ENCODE measurements around the gene KDM4C. TPM values are rescaled to one million over a fixed set of nuclear protein-coding genes. Genes with fewer than 3 reads are reported as not detected.

The KDM4C gene
- total and polyA plus RNA-seq, 11 donors, result 4.4 to 19.9 (median 13.3) TPM

DNA sequence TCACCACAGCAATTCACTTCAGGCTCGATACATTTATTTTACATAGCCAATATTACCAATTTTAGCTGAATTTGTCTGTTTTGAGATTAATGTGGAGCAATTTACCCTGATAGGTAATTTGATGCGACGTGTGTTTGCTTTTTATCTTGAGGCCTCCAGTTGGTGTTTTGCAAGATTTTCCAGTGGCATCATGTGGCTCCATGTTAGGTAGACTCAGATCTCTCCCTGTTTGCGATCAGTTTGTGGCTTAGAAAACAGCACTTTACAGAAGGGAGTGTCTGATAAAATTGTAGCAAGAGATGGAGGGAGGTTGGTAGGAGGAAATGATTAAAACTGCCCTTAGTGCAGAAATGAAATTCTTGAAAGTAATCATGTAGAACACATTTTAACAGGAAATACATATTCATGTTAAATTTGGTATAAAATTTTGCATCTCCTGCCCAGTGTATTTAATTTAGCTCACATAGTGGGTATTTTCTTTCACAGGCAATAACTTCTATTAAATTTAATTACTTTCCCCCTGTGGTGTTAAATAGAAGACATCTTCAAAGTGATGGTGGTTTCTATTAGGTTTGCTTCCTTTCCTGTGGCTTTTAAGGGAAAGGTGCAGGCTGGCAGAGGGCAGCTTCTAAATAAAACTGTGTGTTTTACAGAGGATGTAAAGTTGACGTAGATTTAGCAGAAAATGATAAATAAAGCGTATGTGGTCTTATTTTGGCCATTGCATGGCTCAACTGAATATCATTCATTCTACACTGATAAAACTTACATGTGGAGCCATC, 135.8 kb downstream of the KDM4C start:
- intact Hi-C loops (cut with DNase I), result no loop called here
- TF ChIP-seq POLR2A (IDR thresholded peaks at IDR 0.05) (no peak), CTCF (IDR thresholded peaks at IDR 0.05) (no peak)
- Histone ChIP-seq H3K4me1 (peaks cover 0 to 6% (median 0%) of the 10 kb centered on the region in 12 donors), H3K9me3 (no peaks in the 10 kb centered on the region), H3K27ac (no peak overlapping the region), H3K27me3 (no peaks in the 10 kb centered on the region), H3K4me3 (no peak overlapping the region), H3K36me3 (peaks cover 0 to 23% (median 12%) of the 10 kb centered on the region in 9 donors)
- 86 to 97% (median 97%) methylated on average over 6 of the region's 6 CpGs for WGBS, 4 donors
- ATAC-seq, result no peak
- no peak for DNase-seq

- Histone ChIP-seq H3K36me3 (peaks cover 0 to 23% (median 12%) of the 10 kb centered on the region in 9 donors), H3K4me1 (peaks cover 0 to 6% (median 0%) of the 10 kb centered on the region in 12 donors), H3K27me3 (no peaks in the 10 kb centered on the region), H3K27ac (no peak overlapping the region), H3K4me3 (no peak overlapping the region), H3K9me3 (no peaks in the 10 kb centered on the region)
- no peak for TF ChIP-seq POLR2A (IDR thresholded peaks at IDR 0.05)
- no peak for TF ChIP-seq CTCF (IDR thresholded peaks at IDR 0.05)
- intact Hi-C loops (cut with DNase I), result no loop called here
- no peak for ATAC-seq
- no peak for DNase-seq
- WGBS, 4 donors, result 85 to 90% (median 87%) methylated on average over 3 of the region's 3 CpGs
Observed at GRCh38 chr9:6894135-6894534, 136.4 kb downstream of the KDM4C start.

- Histone ChIP-seq H3K4me3 (no peak overlapping the region), H3K9me3 (no peaks in the 10 kb centered on the region), H3K36me3 (peaks cover 0 to 22% (median 12%) of the 10 kb centered on the region in 9 donors), H3K27me3 (no peaks in the 10 kb centered on the region), H3K27ac (no peak overlapping the region), H3K4me1 (no peaks in the 10 kb centered on the region)
- WGBS, 4 donors, result 96 to 99% (median 99%) methylated on average over 1 of the region's 1 CpG
- intact Hi-C loops (cut with DNase I), result no loop called here
- no peak for DNase-seq
- TF ChIP-seq CTCF (IDR thresholded peaks at IDR 0.05) (no peak), POLR2A (IDR thresholded peaks at IDR 0.05) (no peak)
- ATAC-seq, result no peak
Observed at GRCh38 chr9:6895754-6896153, 138.0 kb downstream of the KDM4C start.

DNA sequence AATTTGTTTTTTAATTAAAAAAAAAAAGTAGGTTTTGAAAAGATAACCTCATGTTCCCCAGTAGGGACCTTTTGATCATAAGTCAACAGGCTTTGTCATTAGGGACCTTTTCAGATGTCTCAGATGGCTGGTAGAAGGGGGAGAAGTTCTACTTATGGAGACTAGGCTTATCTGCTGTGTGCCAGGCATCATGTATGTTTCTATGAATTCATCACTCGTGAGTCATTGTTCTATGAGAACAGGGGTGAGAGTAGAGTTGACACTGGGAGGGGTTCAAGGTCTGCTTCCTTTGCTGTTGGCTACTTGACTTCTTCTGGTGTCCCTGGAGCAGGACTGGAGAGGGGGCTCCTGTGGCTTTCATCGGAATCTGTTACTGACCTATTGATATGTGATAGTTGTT, 138.8 kb downstream of the KDM4C start:
- Histone ChIP-seq H3K27ac (no peak overlapping the region), H3K27me3 (no peaks in the 10 kb centered on the region), H3K9me3 (no peaks in the 10 kb centered on the region), H3K4me1 (no peaks in the 10 kb centered on the region), H3K36me3 (peaks cover 0 to 22% (median 12%) of the 10 kb centered on the region in 9 donors), H3K4me3 (no peak overlapping the region)
- no peak for TF ChIP-seq POLR2A (IDR thresholded peaks at IDR 0.05)
- no peak for TF ChIP-seq CTCF (IDR thresholded peaks at IDR 0.05)
- intact Hi-C loops (cut with DNase I), result no loop called here
- ATAC-seq, result no peak
- no peak for DNase-seq
- WGBS, 4 donors, result 82 to 97% (median 92%) methylated on average over 2 of the region's 2 CpGs

Data from heart left ventricle (tissue), 16 donors.